SK-N-SH treated with all-trans-retinoic acid at 6 μM for 48 hours (cell line): ENCODE results near the gene STPG1.

Experiments used
- OSR1 ChIP-seq: fragments of 250-450 bp; sonication (Bioruptor Pico); IDR thresholded peaks from 2 replicates; pipeline ENCODE4 v1.8.0; 2022; ENCODE audit warnings: moderate library complexity, mild to moderate bottlenecking, inconsistent platforms
- RARB ChIP-seq: fragments of 250-450 bp; sonication (Bioruptor Pico); IDR thresholded peaks from 2 replicates; pipeline ENCODE4 v1.8.0; 2021; ENCODE audit warnings: mild to moderate bottlenecking, moderate library complexity
- TOX ChIP-seq: fragments of 250-450 bp; sonication (Bioruptor Pico); IDR thresholded peaks from 2 replicates; pipeline ENCODE4 v1.8.0; 2021; ENCODE audit warnings: mild to moderate bottlenecking, moderate library complexity, borderline replicate concordance
- ZFP3 ChIP-seq: fragments of 250-450 bp; sonication (Bioruptor Pico); IDR thresholded peaks from 2 replicates; pipeline ENCODE4 v1.5.0; 2020; ENCODE audit warnings: mild to moderate bottlenecking, moderate library complexity
- ZFP30 ChIP-seq: fragments of 450-650 bp; formaldehyde crosslinking; IDR thresholded peaks from 2 replicates; pipeline ENCODE4 v1.5.0; 2022; ENCODE audit warnings: mild to moderate bottlenecking, moderate library complexity
- TF ChIP-seq, protein P1 (sequence below): fragments of 250-450 bp; sonication (Bioruptor Pico); IDR thresholded peaks from 2 replicates; pipeline ENCODE4 v1.8.0; 2020; ENCODE audit warnings: mild to moderate bottlenecking, moderate library complexity, borderline replicate concordance

DNA sequence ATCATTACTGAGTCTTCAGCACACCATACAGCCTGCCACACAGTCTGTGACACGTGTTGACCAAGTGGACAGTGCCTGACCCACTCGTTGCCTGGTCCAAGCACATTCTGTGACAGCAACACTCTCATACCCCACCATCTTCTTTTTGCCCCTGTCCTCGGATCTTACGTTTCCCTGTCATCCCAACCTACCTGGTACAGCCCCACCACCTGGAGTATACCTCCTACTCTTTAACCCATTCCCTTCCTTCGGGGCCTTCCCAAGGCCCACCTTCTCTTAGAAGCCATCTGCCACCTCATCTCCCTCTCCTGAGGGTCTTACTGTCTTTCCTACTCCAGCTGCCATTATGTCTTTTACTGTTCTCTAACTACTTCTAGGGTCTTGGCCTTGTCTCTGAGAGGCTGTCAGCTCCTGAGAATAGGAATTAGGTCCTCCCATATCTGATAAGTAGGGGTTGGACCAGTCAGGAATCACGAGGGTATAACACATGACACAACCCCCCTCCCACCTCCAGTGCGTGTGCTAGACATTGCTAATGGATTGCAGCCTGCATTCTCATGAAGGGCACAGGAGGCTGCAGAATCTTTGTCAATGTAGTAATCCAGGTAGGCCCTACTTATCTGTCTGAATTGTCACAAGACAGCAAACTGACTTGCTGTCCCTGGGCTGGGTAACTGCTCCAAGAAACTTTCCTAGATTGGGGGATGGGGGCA is 81.5 kb downstream of the STPG1 start:
- no peak for TF ChIP-seq ZFP30 (CRISPR knock-in tag)
- TF ChIP-seq RARB (CRISPR knock-in tag) = no peak
- TF ChIP-seq OSR1 = no peak
- TF ChIP-seq, protein P1, sequence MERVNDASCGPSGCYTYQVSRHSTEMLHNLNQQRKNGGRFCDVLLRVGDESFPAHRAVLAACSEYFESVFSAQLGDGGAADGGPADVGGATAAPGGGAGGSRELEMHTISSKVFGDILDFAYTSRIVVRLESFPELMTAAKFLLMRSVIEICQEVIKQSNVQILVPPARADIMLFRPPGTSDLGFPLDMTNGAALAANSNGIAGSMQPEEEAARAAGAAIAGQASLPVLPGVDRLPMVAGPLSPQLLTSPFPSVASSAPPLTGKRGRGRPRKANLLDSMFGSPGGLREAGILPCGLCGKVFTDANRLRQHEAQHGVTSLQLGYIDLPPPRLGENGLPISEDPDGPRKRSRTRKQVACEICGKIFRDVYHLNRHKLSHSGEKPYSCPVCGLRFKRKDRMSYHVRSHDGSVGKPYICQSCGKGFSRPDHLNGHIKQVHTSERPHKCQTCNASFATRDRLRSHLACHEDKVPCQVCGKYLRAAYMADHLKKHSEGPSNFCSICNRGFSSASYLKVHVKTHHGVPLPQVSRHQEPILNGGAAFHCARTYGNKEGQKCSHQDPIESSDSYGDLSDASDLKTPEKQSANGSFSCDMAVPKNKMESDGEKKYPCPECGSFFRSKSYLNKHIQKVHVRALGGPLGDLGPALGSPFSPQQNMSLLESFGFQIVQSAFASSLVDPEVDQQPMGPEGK (CRISPR knock-in tag) = no peak
- no peak for TF ChIP-seq ZFP3 (CRISPR knock-in tag)
- no peak for TF ChIP-seq TOX (CRISPR knock-in tag)
